Astrocyte of the spinal cord (primary cell): ENCODE results near the gene PSMB3.

Experiments used
- DNase-seq: peaks from one replicate; pipeline ENCODE4 v3.0.0; 2011; ENCODE audit warnings: low read depth, low spot score
- H3K4me3 ChIP-seq: 2 replicates; pipeline ENCODE4 v1.5.1; 2011; ENCODE audit warnings: low read depth, mild to moderate bottlenecking, low read length, moderate library complexity
- CTCF ChIP-seq: IDR thresholded peaks from 2 replicates; pipeline ENCODE4 v1.5.1; 2012; ENCODE audit warnings: low read depth, mild to moderate bottlenecking, low read length, inconsistent platforms
- in situ Hi-C: cut with HindIII; loops from 2 replicates; pipeline ENCODE4 v1.10.0; 2017; ENCODE audit warnings: low sequenced_read_pairs

Gene PSMB3

GRCh38 chr17:38717139-38717745, 35.3 kb upstream of the PSMB3 start:
- no peak for DNase-seq
- no peak overlapping the region for H3K4me3 ChIP-seq
- TF ChIP-seq CTCF: no peak
- in situ Hi-C loops: no loop called here

GRCh38 chr17:38719289-38719942, 33.1 kb upstream of the PSMB3 start:
- no peak overlapping the region for H3K4me3 ChIP-seq
- TF ChIP-seq CTCF: no peak
- no peak for DNase-seq
- in situ Hi-C loops: no loop called here

DNA sequence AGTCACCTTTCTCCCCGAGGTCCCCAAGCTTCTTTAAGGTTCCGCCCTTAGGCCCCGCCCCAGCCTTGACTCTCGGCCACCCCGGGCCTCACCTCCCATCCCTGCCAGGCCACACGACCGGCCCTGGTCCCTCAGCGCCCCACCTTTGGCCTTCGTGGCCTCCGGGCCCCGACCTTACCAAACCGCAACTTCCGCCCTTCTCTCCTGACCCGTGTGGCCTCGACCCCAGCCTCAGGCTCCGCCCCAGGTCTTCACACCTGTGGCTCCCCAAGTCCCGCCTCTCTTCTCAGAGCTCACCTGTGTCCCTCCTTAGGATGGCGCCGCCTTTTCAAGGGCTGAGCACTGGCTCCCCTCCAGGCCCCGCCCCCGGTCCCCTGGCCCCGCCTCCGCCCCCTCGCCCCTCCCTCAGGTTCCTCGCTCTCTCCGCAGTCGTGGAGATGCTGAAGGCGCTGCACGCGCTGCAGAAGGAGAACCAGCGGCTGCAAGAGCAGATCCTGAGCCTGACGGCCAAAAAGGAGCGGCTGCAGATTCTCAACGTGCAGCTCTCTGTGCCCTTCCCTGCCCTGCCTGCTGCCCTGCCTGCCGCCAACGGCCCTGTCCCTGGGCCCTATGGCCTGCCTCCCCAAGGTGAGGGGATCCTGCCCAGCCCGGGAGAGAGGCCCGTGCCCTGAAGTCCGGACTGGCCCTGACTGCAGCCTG, 32.4 kb upstream of the PSMB3 start:
- DNase-seq: no peak
- TF ChIP-seq CTCF: no peak
- in situ Hi-C loops: no loop called here
- no peak overlapping the region for H3K4me3 ChIP-seq

DNA sequence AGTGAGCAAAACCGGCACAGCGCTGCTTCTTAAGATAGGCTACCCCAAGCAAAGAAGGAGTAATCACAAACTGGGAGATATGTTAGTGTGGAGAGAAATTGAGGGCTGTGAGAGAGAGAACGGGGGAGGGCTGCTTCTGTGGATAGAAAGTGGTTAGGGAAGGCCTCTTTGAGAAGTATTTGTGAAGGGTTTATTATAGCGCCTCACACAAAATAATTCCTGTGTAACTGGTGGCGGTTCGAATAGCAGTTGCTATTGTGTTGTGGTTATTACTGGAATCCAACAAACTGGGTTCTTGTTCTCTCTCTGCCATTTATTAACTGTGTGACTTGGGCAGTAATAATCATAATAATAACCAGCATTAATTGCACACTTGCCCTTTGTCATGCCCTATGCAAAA, 31.6 kb upstream of the PSMB3 start:
- no peak for TF ChIP-seq CTCF
- no peak for DNase-seq
- in situ Hi-C loops: no loop called here
- no peak overlapping the region for H3K4me3 ChIP-seq

DNA sequence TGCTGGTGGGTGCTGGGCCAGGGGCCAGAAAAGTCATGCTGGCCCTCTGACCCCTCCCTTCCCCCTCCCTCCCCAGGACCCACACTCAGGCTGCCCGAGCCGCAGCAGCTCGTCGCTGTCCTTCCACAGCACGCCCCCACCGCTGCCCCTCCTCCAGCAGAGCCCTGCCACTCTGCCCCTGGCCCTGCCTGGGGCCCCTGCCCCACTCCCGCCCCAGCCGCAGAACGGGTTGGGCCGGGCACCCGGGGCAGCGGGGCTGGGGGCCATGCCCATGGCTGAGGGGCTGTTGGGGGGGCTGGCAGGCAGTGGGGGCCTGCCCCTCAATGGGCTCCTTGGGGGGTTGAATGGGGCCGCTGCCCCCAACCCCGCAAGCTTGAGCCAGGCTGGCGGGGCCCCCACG, 30.7 kb upstream of the PSMB3 start:
- DNase-seq: no peak
- no peak for TF ChIP-seq CTCF

GRCh38 chr17:38724337-38724988, 28.1 kb upstream of the PSMB3 start:
- no peak overlapping the region for H3K4me3 ChIP-seq
- DNase-seq: peak; percentile 55
- in situ Hi-C loops: no loop called here
- TF ChIP-seq CTCF: no peak

More for the DNA sequence above, 30.7 kb upstream of the PSMB3 start:
- no peak overlapping the region for H3K4me3 ChIP-seq
- in situ Hi-C loops: no loop called here
